ENCODE measurements around the gene CKB.

Gene CKB

GRCh38 chr14:103499709-103500108 lies 22.9 kb downstream of the CKB start:
- peaks cover 78% of the 10 kb centered on the region; the same call in 1 of the 2 replicates for H3K36me3 ChIP-seq (ENCODE audit: insufficient read depth, low read length)
- H3K9me3 ChIP-seq (ENCODE audit: insufficient read depth, low read depth, low read length): no peaks in the 10 kb centered on the region
- TF ChIP-seq EZH2phosphoT487 (IDR thresholded peaks at IDR 0.05; ENCODE audit: borderline replicate concordance): no peak
- no peaks in the 10 kb centered on the region for H3K27me3 ChIP-seq (ENCODE audit: insufficient read depth, low read length, poor library complexity, severe bottlenecking)
- H2AFZ ChIP-seq (ENCODE audit: low read length): no peak overlapping the region
- no peaks in the 10 kb centered on the region for H4K20me1 ChIP-seq (ENCODE audit: insufficient read depth, low read length, poor library complexity, severe bottlenecking)
- H3K9me2 ChIP-seq (replicated peaks; ENCODE audit: low read depth, low read length): no peaks in the 10 kb centered on the region
- no peak overlapping the region for H3K9ac ChIP-seq (ENCODE audit: low read depth, low read length, poor library complexity, severe bottlenecking)
- H3K4me2 ChIP-seq (ENCODE audit: low read depth, low read length, poor library complexity, severe bottlenecking): no peak overlapping the region
- no peak overlapping the region for H3K4me3 ChIP-seq (ENCODE audit: low read length, poor library complexity, severe bottlenecking)
- H3F3A ChIP-seq (ENCODE audit: low read depth): no peaks in the 10 kb centered on the region
- H3K79me2 ChIP-seq (ENCODE audit: insufficient read depth, low read length): no peaks in the 10 kb centered on the region
- no peaks in the 10 kb centered on the region for H3K4me1 ChIP-seq (ENCODE audit: insufficient read depth, low read length, poor library complexity, severe bottlenecking)

GRCh38 chr14:103496776-103497175 lies 25.9 kb downstream of the CKB start:
- H3K4me3 ChIP-seq (ENCODE audit: low read length, poor library complexity, severe bottlenecking): no peak overlapping the region
- H3K4me2 ChIP-seq (ENCODE audit: low read depth, low read length, poor library complexity, severe bottlenecking): no peak overlapping the region
- H3K27me3 ChIP-seq (ENCODE audit: insufficient read depth, low read length, poor library complexity, severe bottlenecking): no peaks in the 10 kb centered on the region
- peaks cover 69% of the 10 kb centered on the region for H3K36me3 ChIP-seq (ENCODE audit: insufficient read depth, low read length)
- TF ChIP-seq CTCF (conservative IDR thresholded peaks at IDR 0.05; ENCODE audit: low read length) (no peak), EZH2phosphoT487 (IDR thresholded peaks at IDR 0.05; ENCODE audit: borderline replicate concordance) (no peak)
- H3K79me2 ChIP-seq (ENCODE audit: insufficient read depth, low read length): no peaks in the 10 kb centered on the region
- no peaks in the 10 kb centered on the region for H3F3A ChIP-seq (ENCODE audit: low read depth)
- H3K9me3 ChIP-seq (ENCODE audit: insufficient read depth, low read depth, low read length): no peaks in the 10 kb centered on the region
- no peak overlapping the region for H2AFZ ChIP-seq (ENCODE audit: low read length)
- H4K20me1 ChIP-seq (ENCODE audit: insufficient read depth, low read length, poor library complexity, severe bottlenecking): no peaks in the 10 kb centered on the region
- H3K4me1 ChIP-seq (ENCODE audit: insufficient read depth, low read length, poor library complexity, severe bottlenecking): no peaks in the 10 kb centered on the region
- no peaks in the 10 kb centered on the region for H3K9me2 ChIP-seq (replicated peaks; ENCODE audit: low read depth, low read length)
- no peak overlapping the region for H3K9ac ChIP-seq (ENCODE audit: low read depth, low read length, poor library complexity, severe bottlenecking)

DNA sequence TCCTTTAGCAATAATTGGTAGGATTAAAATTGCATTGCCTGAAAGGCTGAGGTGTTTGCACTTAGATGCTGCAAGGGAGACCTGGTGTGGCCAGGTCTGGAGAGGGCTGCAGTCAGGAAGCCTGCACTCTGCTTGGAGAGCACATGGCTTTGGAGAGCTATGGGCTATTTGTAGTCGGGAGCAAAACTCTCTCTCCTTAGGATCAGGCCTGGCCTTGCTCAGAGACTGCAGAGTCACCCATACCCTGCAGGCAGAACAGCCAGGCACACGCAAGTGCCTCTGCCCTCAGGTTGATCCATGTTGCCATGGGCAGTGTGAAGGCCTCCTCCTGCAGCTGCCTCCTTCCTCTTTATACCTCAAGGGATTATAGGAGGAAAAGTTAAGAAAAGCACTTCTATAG lies 26.8 kb downstream of the CKB start:
- no peaks in the 10 kb centered on the region for H3F3A ChIP-seq (ENCODE audit: low read depth)
- H3K36me3 ChIP-seq (ENCODE audit: insufficient read depth, low read length): peaks cover 69% of the 10 kb centered on the region
- H3K79me2 ChIP-seq (ENCODE audit: insufficient read depth, low read length): no peaks in the 10 kb centered on the region
- H2AFZ ChIP-seq (ENCODE audit: low read length): no peak overlapping the region
- TF ChIP-seq EZH2phosphoT487 (IDR thresholded peaks at IDR 0.05; ENCODE audit: borderline replicate concordance) (no peak), CTCF (conservative IDR thresholded peaks at IDR 0.05; ENCODE audit: low read length) (no peak)
- H3K9me3 ChIP-seq (ENCODE audit: insufficient read depth, low read depth, low read length): no peaks in the 10 kb centered on the region
- no peaks in the 10 kb centered on the region for H3K9me2 ChIP-seq (replicated peaks; ENCODE audit: low read depth, low read length)
- no peak overlapping the region for H3K4me2 ChIP-seq (ENCODE audit: low read depth, low read length, poor library complexity, severe bottlenecking)
- no peaks in the 10 kb centered on the region for H3K4me1 ChIP-seq (ENCODE audit: insufficient read depth, low read length, poor library complexity, severe bottlenecking)
- H3K27me3 ChIP-seq (ENCODE audit: insufficient read depth, low read length, poor library complexity, severe bottlenecking): no peaks in the 10 kb centered on the region
- H3K4me3 ChIP-seq (ENCODE audit: low read length, poor library complexity, severe bottlenecking): no peak overlapping the region
- no peaks in the 10 kb centered on the region for H4K20me1 ChIP-seq (ENCODE audit: insufficient read depth, low read length, poor library complexity, severe bottlenecking)
- no peak overlapping the region for H3K9ac ChIP-seq (ENCODE audit: low read depth, low read length, poor library complexity, severe bottlenecking)

- Histone ChIP-seq H2AFZ (ENCODE audit: low read length) (no peak overlapping the region), H3K4me1 (ENCODE audit: insufficient read depth, low read length, poor library complexity, severe bottlenecking) (no peaks in the 10 kb centered on the region), H3K9me2 (replicated peaks; ENCODE audit: low read depth, low read length) (no peaks in the 10 kb centered on the region), H4K20me1 (ENCODE audit: insufficient read depth, low read length, poor library complexity, severe bottlenecking) (no peaks in the 10 kb centered on the region), H3F3A (ENCODE audit: low read depth) (no peaks in the 10 kb centered on the region), H3K9ac (ENCODE audit: low read depth, low read length, poor library complexity, severe bottlenecking) (no peak overlapping the region), H3K36me3 (ENCODE audit: insufficient read depth, low read length) (peaks cover 64% of the 10 kb centered on the region), H3K4me2 (ENCODE audit: low read depth, low read length, poor library complexity, severe bottlenecking) (no peak overlapping the region), H3K27me3 (ENCODE audit: insufficient read depth, low read length, poor library complexity, severe bottlenecking) (no peaks in the 10 kb centered on the region), H3K79me2 (ENCODE audit: insufficient read depth, low read length) (no peaks in the 10 kb centered on the region), H3K4me3 (ENCODE audit: low read length, poor library complexity, severe bottlenecking) (no peak overlapping the region), H3K9me3 (ENCODE audit: insufficient read depth, low read depth, low read length) (no peaks in the 10 kb centered on the region)
- no peak for TF ChIP-seq CTCF (conservative IDR thresholded peaks at IDR 0.05; ENCODE audit: low read length)
- TF ChIP-seq EZH2phosphoT487 (IDR thresholded peaks at IDR 0.05; ENCODE audit: borderline replicate concordance): no peak
Observed at GRCh38 chr14:103492156-103492925, 30.3 kb downstream of the CKB start.

Measured in Loucy (cell line).